SK-N-SH (cell line): ENCODE results near the gene CDH4.
"Not testable (repeated sequence)": the region's sequence is repeated elsewhere in the genome, so short reads cannot be mapped to it uniquely, and the experiment has no call there.

Experiments used
- GABPA ChIP-seq: IDR thresholded peaks from 2 replicates; pipeline ENCODE4 v1.4.0; 2012; ENCODE audit warnings: low read depth, mild to moderate bottlenecking
- NFIC ChIP-seq: IDR thresholded peaks from 2 replicates; pipeline ENCODE4 v1.4.0; 2012; ENCODE audit warnings: borderline replicate concordance
- TF ChIP-seq, protein P1 (sequence below): fragments of 200-600 bp; sonication (generic); IDR thresholded peaks from 2 replicates; pipeline ENCODE4 v1.6.1; 2017; ENCODE audit warnings: antibody characterized with exemption, mild to moderate bottlenecking, moderate library complexity

DNA sequence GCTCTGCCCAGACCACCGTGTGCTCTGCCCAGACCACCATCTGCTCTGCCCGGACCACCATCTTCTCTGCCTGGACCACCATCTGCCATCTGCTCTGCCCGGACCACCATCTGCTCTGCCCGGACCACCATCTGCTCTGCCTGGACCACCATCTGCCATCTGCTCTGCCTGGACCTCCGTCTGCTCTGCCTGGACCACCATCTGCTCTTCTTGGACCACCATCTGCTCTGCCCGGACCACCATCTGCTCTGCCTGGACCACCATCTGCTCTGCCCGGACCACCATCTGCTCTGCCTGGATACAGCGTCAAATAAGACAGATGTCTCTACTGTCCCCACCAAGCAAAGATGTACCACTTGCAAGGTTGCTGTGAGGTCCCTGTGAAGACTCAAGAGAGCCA, 154.7 kb downstream of the CDH4 start:
- not testable (repeated sequence) for TF ChIP-seq GABPA, NFIC
- TF ChIP-seq, protein P1, sequence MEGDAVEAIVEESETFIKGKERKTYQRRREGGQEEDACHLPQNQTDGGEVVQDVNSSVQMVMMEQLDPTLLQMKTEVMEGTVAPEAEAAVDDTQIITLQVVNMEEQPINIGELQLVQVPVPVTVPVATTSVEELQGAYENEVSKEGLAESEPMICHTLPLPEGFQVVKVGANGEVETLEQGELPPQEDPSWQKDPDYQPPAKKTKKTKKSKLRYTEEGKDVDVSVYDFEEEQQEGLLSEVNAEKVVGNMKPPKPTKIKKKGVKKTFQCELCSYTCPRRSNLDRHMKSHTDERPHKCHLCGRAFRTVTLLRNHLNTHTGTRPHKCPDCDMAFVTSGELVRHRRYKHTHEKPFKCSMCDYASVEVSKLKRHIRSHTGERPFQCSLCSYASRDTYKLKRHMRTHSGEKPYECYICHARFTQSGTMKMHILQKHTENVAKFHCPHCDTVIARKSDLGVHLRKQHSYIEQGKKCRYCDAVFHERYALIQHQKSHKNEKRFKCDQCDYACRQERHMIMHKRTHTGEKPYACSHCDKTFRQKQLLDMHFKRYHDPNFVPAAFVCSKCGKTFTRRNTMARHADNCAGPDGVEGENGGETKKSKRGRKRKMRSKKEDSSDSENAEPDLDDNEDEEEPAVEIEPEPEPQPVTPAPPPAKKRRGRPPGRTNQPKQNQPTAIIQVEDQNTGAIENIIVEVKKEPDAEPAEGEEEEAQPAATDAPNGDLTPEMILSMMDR = not testable (repeated sequence)
